ENCODE measurements around the gene DGKK. TPM values are rescaled to one million over a fixed set of nuclear protein-coding genes. Genes with fewer than 3 reads are reported as not detected.

Gene DGKK
- total RNA-seq, 1 experiment from 2014 or later, result 1.6 TPM

DNA sequence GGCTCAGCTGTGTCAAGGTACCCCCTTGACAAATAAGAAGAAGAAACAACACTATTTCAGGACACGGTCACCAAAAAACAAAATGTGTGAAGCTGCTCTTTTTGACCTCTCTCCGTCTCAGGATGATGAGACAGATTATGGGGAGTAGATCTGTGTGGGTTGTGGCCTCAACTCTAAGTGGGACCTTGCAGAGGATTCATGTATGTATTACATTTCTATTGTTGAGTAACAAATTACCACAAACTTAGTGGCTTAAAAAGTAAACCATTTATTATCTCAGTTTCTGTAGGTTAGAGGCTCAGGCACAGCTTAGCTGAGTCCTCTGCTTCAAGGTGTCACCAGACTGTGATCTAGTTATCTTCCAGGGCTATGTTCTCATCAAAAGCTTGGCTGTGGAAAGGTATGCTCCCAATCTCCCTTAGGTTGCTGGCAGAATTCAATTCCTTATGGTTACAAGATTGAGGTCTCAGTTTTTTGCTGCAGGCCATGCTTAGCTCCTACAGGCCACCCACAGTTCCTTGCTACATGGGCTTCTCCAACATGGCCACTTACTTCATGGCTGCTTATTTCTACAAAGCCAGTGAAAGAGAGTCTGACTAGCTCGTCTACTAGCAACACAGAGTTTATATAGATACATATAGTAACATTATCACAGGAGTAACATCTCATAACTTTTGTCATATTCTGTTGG, 28.1 kb downstream of the DGKK start:
- H2BK15ac ChIP-seq (ENCODE audit: low read depth, low read length), result no peak overlapping the region
- H4K5ac ChIP-seq (ENCODE audit: insufficient read length, low read depth, low read length), result no peak overlapping the region
- no peak overlapping the region for H3K4me2 ChIP-seq (ENCODE audit: insufficient read depth, insufficient read length, low read length)
- H3K23ac ChIP-seq (ENCODE audit: insufficient read length, low read depth, low read length), result no peak overlapping the region
- H2BK20ac ChIP-seq (ENCODE audit: low read depth, low read length, poor library complexity, severe bottlenecking), result no peak overlapping the region
- no peak overlapping the region for H3K27ac ChIP-seq (ENCODE audit: insufficient read length, low read depth, low read length)
- H3K36me3 Mint-ChIP-seq (ENCODE audit: insufficient read depth in 1 of 3, low read depth in 3 of 3), result peaks cover 0 to 3% (median 3%) of the 10 kb centered on the region in 3 experiments; a peak in 3 of 7 replicates
- no peaks in the 10 kb centered on the region; the same call in 1 of the 2 replicates for H3K27me3 Mint-ChIP-seq (ENCODE audit: low read depth)
- DNase-seq, result no peak
- H2BK12ac ChIP-seq (ENCODE audit: insufficient read length, low read depth, low read length), result no peak overlapping the region
- H3K79me1 ChIP-seq (ENCODE audit: insufficient read depth, low read depth, low read length, poor library complexity, severe bottlenecking), result no peaks in the 10 kb centered on the region
- no peak overlapping the region for H2AK5ac ChIP-seq (ENCODE audit: insufficient read length, low read length)
- TF ChIP-seq, protein P1, sequence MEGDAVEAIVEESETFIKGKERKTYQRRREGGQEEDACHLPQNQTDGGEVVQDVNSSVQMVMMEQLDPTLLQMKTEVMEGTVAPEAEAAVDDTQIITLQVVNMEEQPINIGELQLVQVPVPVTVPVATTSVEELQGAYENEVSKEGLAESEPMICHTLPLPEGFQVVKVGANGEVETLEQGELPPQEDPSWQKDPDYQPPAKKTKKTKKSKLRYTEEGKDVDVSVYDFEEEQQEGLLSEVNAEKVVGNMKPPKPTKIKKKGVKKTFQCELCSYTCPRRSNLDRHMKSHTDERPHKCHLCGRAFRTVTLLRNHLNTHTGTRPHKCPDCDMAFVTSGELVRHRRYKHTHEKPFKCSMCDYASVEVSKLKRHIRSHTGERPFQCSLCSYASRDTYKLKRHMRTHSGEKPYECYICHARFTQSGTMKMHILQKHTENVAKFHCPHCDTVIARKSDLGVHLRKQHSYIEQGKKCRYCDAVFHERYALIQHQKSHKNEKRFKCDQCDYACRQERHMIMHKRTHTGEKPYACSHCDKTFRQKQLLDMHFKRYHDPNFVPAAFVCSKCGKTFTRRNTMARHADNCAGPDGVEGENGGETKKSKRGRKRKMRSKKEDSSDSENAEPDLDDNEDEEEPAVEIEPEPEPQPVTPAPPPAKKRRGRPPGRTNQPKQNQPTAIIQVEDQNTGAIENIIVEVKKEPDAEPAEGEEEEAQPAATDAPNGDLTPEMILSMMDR (conservative IDR thresholded peaks at IDR 0.05), result no peak
- H3K18ac ChIP-seq (ENCODE audit: insufficient read length, low read depth, low read length), result no peak overlapping the region
- H3K9me3 Mint-ChIP-seq, result peaks cover 50 to 54% of the 10 kb centered on the region in 2 experiments
- no peak overlapping the region for H3K14ac ChIP-seq (ENCODE audit: insufficient read depth, low read length)
- peaks cover 3% of the 10 kb centered on the region; the same call in 1 of the 2 replicates for H3K79me2 ChIP-seq (ENCODE audit: insufficient read depth, low read length)
- no peak overlapping the region for H3K56ac ChIP-seq (ENCODE audit: insufficient read length, low read depth, low read length)
- no peaks in the 10 kb centered on the region for H3K23me2 ChIP-seq (ENCODE audit: insufficient read length, low read depth, low read length, poor library complexity, severe bottlenecking)
- no CpG with 5 or more reads among the region's 3 CpGs for WGBS (ENCODE audit: extremely low coverage, insufficient read length, low lambda C conversion rate)
- H3K4me1 Mint-ChIP-seq, result no peaks in the 10 kb centered on the region
- no peak overlapping the region for H4K8ac ChIP-seq (replicated peaks; ENCODE audit: insufficient read length, low read depth, low read length)
- no peak overlapping the region for H3K4me3 Mint-ChIP-seq
- H4K20me1 ChIP-seq (ENCODE audit: control insufficient read depth, insufficient read depth, insufficient read length), result no peaks in the 10 kb centered on the region
- H2BK5ac ChIP-seq (ENCODE audit: insufficient read length, low read length), result no peak overlapping the region
- no peaks in the 10 kb centered on the region for H3K4me1 ChIP-seq (ENCODE audit: insufficient read depth, low read length)
- H4K91ac ChIP-seq (ENCODE audit: insufficient read length, low read depth, low read length), result no peak overlapping the region
- H3T11ph ChIP-seq (ENCODE audit: low read length), result no peak overlapping the region
- no peak overlapping the region for H2AFZ ChIP-seq (ENCODE audit: low read length)
- no peaks in the 10 kb centered on the region for H3K27me3 ChIP-seq (ENCODE audit: insufficient read depth, low read length)
- H3K9ac ChIP-seq (ENCODE audit: extremely low read depth, insufficient read length, low read length), result no peak overlapping the region
- no peak overlapping the region for H2BK120ac ChIP-seq (ENCODE audit: low read depth, low read length, poor library complexity, severe bottlenecking)
- H3K27ac Mint-ChIP-seq, result no peak overlapping the region
- no peak overlapping the region for H3K4ac ChIP-seq (ENCODE audit: low read depth, low read length)
- no peaks in the 10 kb centered on the region for H3K9me3 ChIP-seq (ENCODE audit: control insufficient read depth, low read depth, low read length)
